Lower lobe of right lung (tissue), 2 donors: ENCODE results near the gene ATXN1. TPM values are rescaled to one million over a fixed set of nuclear protein-coding genes. Genes with fewer than 3 reads are reported as not detected.

Experiments used
- ATAC-seq, 2 donors: fragments of 200-7000 bp; cut with Tn5 transposase; one replicate each; pipeline ENCODE4 v1.9.1; 2020 to 2022; ENCODE audit warnings: mild to moderate bottlenecking in 2 of 2, moderate library complexity in 2 of 2
- DNase-seq: peaks from one replicate; pipeline ENCODE4 v3.0.0-alpha.2; 2020
- H3K27ac ChIP-seq: fragments of 200-600 bp; one replicate; pipeline ENCODE4 v1.8.0; 2022
- H3K27me3 ChIP-seq: fragments of 200-600 bp; one replicate; pipeline ENCODE4 v1.8.0; 2022; ENCODE audit warnings: low read depth
- H3K36me3 ChIP-seq: fragments of 200-600 bp; one replicate; pipeline ENCODE4 v1.8.0; 2022; ENCODE audit warnings: mild to moderate bottlenecking
- H3K4me1 ChIP-seq: fragments of 200-600 bp; one replicate; pipeline ENCODE4 v1.8.0; 2022
- H3K4me3 ChIP-seq: fragments of 200-600 bp; one replicate; pipeline ENCODE4 v1.8.0; 2022; ENCODE audit warnings: mild to moderate bottlenecking
- H3K9me3 ChIP-seq: fragments of 200-600 bp; one replicate; pipeline ENCODE4 v1.8.0; 2022
- CTCF ChIP-seq: fragments of 200-600 bp; IDR thresholded peaks from one replicate; pipeline ENCODE4 v1.8.0; 2022; ENCODE audit warnings: antibody characterized with exemption, mild to moderate bottlenecking
- intact Hi-C: fragments of 100-400 bp; cut with DNase I; formaldehyde crosslinking; loops from one replicate; pipeline ENCODE4 v1.11.0; 2022
- total RNA-seq: library from RNA; stranded (reverse); fragmentation: NEBNext Ultra II Directional; extraction: Animal tissue kit (Norgen Biotek cat#: 25700); gene quantifications from one replicate; pipeline ENCODE4 v1.2.1, GENCODE V29; 2021
- donor health status: DM: no; HTN: yes; CAD: no; lungs with severe emphysema.

ATXN1 gene
- total RNA-seq, 1 donor from 2014 or later, result 75.9 TPM

- Histone ChIP-seq H3K27ac (no peak overlapping the region), H3K4me3 (no peak overlapping the region), H3K27me3 (no peaks in the 10 kb centered on the region), H3K4me1 (no peaks in the 10 kb centered on the region), H3K9me3 (no peaks in the 10 kb centered on the region), H3K36me3 (no peaks in the 10 kb centered on the region)
- ATAC-seq (no peak), DNase-seq (no peak)
- TF ChIP-seq CTCF, result no peak
- intact Hi-C loops, result no loop called here
Measured at GRCh38 chr6:16399158-16399557, 362.1 kb downstream of the ATXN1 start.

GRCh38 chr6:16398587-16398986, 362.7 kb downstream of the ATXN1 start:
- ATAC-seq, result no peak
- H3K27me3 ChIP-seq, result no peaks in the 10 kb centered on the region
- H3K27ac ChIP-seq, result no peak overlapping the region
- TF ChIP-seq CTCF, result no peak
- no peaks in the 10 kb centered on the region for H3K36me3 ChIP-seq
- no peak overlapping the region for H3K4me3 ChIP-seq
- intact Hi-C loops, result no loop called here
- DNase-seq, result no peak
- no peaks in the 10 kb centered on the region for H3K9me3 ChIP-seq
- no peaks in the 10 kb centered on the region for H3K4me1 ChIP-seq

- intact Hi-C loops, result no loop called here
- no peak for ATAC-seq
Measured at GRCh38 chr6:16397623-16398022, 363.6 kb downstream of the ATXN1 start.

GRCh38 chr6:16396497-16397319, 364.6 kb downstream of the ATXN1 start:
- ATAC-seq, result no peak
- no peak for TF ChIP-seq CTCF
- intact Hi-C loops, result no loop called here

More at GRCh38 chr6:16397623-16398022, 363.6 kb downstream of the ATXN1 start:
- Histone ChIP-seq H3K4me3 (no peak overlapping the region), H3K4me1 (no peaks in the 10 kb centered on the region), H3K36me3 (no peaks in the 10 kb centered on the region), H3K27me3 (no peaks in the 10 kb centered on the region), H3K9me3 (no peaks in the 10 kb centered on the region), H3K27ac (no peak overlapping the region)
- TF ChIP-seq CTCF, result no peak
- DNase-seq, result no peak

GRCh38 chr6:16394632-16395031, 366.6 kb downstream of the ATXN1 start:
- intact Hi-C loops, result no loop called here
- H3K27ac ChIP-seq, result no peak overlapping the region
- no peaks in the 10 kb centered on the region for H3K27me3 ChIP-seq
- no peak for TF ChIP-seq CTCF
- no peak for DNase-seq
- no peaks in the 10 kb centered on the region for H3K9me3 ChIP-seq
- no peak for ATAC-seq
- H3K4me3 ChIP-seq, result no peak overlapping the region
- no peaks in the 10 kb centered on the region for H3K4me1 ChIP-seq
- no peaks in the 10 kb centered on the region for H3K36me3 ChIP-seq

More at GRCh38 chr6:16396497-16397319, 364.6 kb downstream of the ATXN1 start:
- no peak for DNase-seq
- Histone ChIP-seq H3K4me3 (no peak overlapping the region), H3K27ac (no peak overlapping the region), H3K36me3 (no peaks in the 10 kb centered on the region), H3K4me1 (no peaks in the 10 kb centered on the region), H3K9me3 (no peaks in the 10 kb centered on the region), H3K27me3 (no peaks in the 10 kb centered on the region)
